ENCODE data around the gene CEACAM16. TPM values are rescaled to one million over a fixed set of nuclear protein-coding genes. Genes with fewer than 3 reads are reported as not detected.
"Not testable (repeated sequence)": the region's sequence is repeated elsewhere in the genome, so short reads cannot be mapped to it uniquely, and the experiment has no call there.

The CEACAM16 gene
- total and polyA plus RNA-seq, 2 donors: not detected

DNA sequence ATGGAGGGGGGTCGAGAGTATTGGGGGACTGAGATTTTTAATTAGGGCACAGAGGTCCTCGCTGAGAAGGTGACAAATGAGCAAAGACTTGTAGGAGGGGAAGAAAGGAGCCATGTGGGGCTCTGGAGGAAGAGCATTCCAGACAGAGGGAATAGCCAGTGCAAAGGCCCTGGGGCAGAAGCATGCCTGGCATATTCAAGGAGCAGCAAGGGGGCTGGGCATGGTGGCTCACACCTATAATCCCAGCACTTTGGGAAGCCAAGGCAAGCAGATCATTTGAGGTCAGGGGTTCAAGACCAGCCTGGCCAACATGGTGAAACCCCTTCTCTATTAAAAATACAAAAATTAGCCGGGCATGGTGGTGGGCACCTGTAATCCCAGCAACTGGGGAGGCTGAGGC, 14.6 kb upstream of the CEACAM16 start:
- not testable (repeated sequence) for H3K4me3 ChIP-seq (ENCODE audit: low read depth, low read length); H3K27ac ChIP-seq (ENCODE audit: low read depth); H3K36me3 ChIP-seq (ENCODE audit: insufficient read depth); H3K4me1 ChIP-seq (ENCODE audit: insufficient read depth); DNase-seq (ENCODE audit: extremely low spot score)
- WGBS: 95% methylated on average over 3 of the region's 3 CpGs

DNA sequence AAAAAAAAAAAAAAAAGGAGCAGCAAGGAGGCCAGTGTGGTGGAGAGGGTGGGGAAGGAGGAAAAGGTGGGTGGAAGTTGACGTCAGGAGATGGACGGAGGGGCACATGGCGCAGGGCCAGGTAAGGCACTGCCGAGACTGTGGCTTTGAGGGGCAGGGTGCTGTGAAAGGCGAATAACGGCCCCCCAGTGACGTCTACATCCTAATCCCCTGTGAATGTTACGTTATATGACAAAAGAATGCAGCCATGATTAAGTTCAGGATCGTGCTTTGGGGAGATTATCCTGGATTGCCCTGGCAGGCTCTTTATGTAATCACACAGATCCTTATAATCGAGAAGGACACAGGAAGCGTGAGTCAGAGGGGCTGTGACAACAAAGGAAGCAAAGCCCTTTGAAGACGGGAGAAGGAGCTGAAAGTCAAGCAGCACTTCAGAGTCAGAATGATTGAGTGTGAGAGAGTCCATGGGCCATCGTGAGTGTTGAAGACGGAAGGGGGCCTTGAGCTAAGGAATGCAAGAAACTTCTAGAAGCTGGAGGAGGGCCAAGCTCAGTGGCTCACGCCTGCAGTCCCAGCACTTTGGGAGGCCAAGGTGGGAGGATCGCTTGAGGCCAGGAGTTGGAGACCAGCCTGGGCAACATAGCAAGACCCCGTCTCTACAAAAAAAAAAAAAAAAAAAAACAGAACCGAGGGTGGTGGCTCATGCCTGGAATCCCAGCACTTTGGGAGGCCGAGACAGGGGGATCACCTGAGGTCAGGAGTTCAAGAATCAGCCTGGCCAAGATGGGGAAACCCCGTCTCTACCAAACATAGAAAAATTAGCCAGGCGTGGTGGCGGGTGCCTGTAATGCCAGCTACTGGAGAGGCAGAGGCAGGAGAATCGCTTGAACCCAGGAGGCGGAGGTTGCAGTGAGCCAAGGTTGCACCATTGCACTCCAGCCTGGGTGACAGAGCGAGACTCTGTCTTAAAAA, 13.8 kb upstream of the CEACAM16 start:
- no peak overlapping the region for H3K4me3 ChIP-seq (ENCODE audit: low read depth, low read length)
- DNase-seq (ENCODE audit: extremely low spot score): no peak
- 37% methylated on average over 25 of the region's 25 CpGs for WGBS
- peak overlapping the region; percentile 51 for H3K27ac ChIP-seq (ENCODE audit: low read depth)
- H3K36me3 ChIP-seq (ENCODE audit: insufficient read depth): no peaks in the 10 kb centered on the region
- no peaks in the 10 kb centered on the region for H3K4me1 ChIP-seq (ENCODE audit: insufficient read depth)

DNA sequence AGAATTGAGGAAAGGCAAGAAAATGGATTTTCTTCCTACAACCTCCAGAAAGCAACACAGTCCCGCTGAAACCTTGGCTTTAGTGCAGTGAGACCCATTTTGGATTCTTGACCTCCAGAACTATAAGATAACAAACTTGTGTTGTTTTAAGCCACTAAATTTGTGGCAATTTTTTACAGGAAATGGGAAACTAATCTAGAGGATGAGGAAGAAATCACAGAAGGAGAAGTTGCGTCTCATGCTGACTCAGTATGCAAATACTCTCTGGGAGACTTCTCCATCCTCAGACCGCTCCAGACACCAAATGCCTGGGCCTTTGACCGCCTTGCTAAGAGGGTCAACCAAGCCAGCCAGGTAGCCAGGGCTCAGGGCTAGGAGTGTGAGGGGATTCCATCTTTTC, 13.1 kb upstream of the CEACAM16 start:
- WGBS: 77% methylated on average over 4 of the region's 4 CpGs
- no peak for DNase-seq (ENCODE audit: extremely low spot score)
- Histone ChIP-seq H3K4me1 (ENCODE audit: insufficient read depth) (no peaks in the 10 kb centered on the region), H3K36me3 (ENCODE audit: insufficient read depth) (no peaks in the 10 kb centered on the region), H3K4me3 (ENCODE audit: low read depth, low read length) (no peak overlapping the region), H3K27ac (ENCODE audit: low read depth) (no peak overlapping the region)

DNA sequence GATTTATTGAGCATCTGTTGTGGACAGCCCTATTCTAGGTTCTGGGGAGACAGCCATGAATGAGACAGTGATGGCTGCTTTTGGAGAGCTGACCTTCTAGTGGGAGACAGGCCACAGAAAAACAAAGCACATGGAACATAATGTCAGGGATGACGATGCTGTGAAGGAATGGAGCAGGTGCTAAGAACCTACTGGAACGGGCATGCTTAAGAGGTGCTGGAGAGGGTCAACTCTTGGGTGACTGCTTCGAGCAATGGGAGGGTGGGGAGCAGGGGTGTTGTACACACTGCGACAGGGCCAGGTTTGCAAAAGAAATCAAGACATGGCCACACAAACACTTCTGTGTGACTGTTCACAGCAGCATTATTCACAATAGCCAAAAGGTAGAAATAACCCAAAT, 12.1 kb upstream of the CEACAM16 start:
- no peaks in the 10 kb centered on the region for H3K36me3 ChIP-seq (ENCODE audit: insufficient read depth)
- H3K27ac ChIP-seq (ENCODE audit: low read depth): no peak overlapping the region
- H3K4me3 ChIP-seq (ENCODE audit: low read depth, low read length): no peak overlapping the region
- 76% methylated on average over 4 of the region's 4 CpGs for WGBS
- H3K4me1 ChIP-seq (ENCODE audit: insufficient read depth): no peaks in the 10 kb centered on the region
- no peak for DNase-seq (ENCODE audit: extremely low spot score)

- Histone ChIP-seq H3K4me3 (ENCODE audit: low read depth, low read length) (no peak overlapping the region), H3K36me3 (ENCODE audit: insufficient read depth) (no peaks in the 10 kb centered on the region), H3K4me1 (ENCODE audit: insufficient read depth) (no peaks in the 10 kb centered on the region), H3K27ac (ENCODE audit: low read depth) (no peak overlapping the region)
- no peak for DNase-seq (ENCODE audit: extremely low spot score)
- WGBS: 91% methylated on average over 7 of the region's 7 CpGs
These were observed 11.1 kb upstream of the CEACAM16 start for GRCh38 chr19:44687888-44688287.

GRCh38 chr19:44689290-44690130, 9.4 kb upstream of the CEACAM16 start:
- Histone ChIP-seq H3K4me1 (ENCODE audit: insufficient read depth) (no peaks in the 10 kb centered on the region), H3K27ac (ENCODE audit: low read depth) (no peak overlapping the region), H3K36me3 (ENCODE audit: insufficient read depth) (no peaks in the 10 kb centered on the region), H3K4me3 (ENCODE audit: low read depth, low read length) (no peak overlapping the region)
- DNase-seq (ENCODE audit: extremely low spot score): no peak
- WGBS: 41% methylated on average over 11 of the region's 11 CpGs

- H3K4me1 ChIP-seq (ENCODE audit: insufficient read depth): no peaks in the 10 kb centered on the region
- no peak for DNase-seq (ENCODE audit: extremely low spot score)
- 86% methylated on average over 3 of the region's 3 CpGs for WGBS
- H3K36me3 ChIP-seq (ENCODE audit: insufficient read depth): no peaks in the 10 kb centered on the region
- no peak overlapping the region for H3K27ac ChIP-seq (ENCODE audit: low read depth)
- no peak overlapping the region for H3K4me3 ChIP-seq (ENCODE audit: low read depth, low read length)
These were observed 8.9 kb upstream of the CEACAM16 start for GRCh38 chr19:44690131-44690440.

- H3K4me3 ChIP-seq (ENCODE audit: low read depth, low read length): no peak overlapping the region
These were observed 6.6 kb upstream of the CEACAM16 start for GRCh38 chr19:44692379-44692721.

DNA sequence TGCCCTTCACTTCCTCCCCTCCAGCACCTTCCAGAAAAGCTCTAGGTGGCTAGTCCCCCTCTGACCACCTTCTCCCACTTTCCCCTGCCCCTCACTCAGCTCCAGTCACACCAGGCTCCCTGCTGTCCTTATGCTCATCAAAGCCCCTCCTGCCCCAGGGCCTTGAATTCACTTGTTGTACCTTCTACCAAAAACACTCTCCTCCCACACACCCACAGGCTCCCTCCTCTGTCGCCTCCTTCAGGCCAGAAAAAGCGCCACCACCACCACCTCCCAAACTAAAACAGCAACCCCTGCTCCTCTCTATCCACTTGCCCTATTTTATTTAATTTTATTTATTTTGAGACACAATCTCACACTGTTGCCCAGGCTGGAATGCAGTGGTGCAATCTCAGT, 4.8 kb upstream of the CEACAM16 start:
- H3K4me1 ChIP-seq (ENCODE audit: insufficient read depth): no peaks in the 10 kb centered on the region
- H3K36me3 ChIP-seq (ENCODE audit: insufficient read depth): no peaks in the 10 kb centered on the region
- H3K27ac ChIP-seq (ENCODE audit: low read depth): no peak overlapping the region
- WGBS: 75% methylated on average over 2 of the region's 2 CpGs
- no peak for DNase-seq (ENCODE audit: extremely low spot score)
- H3K4me3 ChIP-seq (ENCODE audit: low read depth, low read length): no peak overlapping the region

More at GRCh38 chr19:44692379-44692721, 6.6 kb upstream of the CEACAM16 start:
- Histone ChIP-seq H3K27ac (ENCODE audit: low read depth) (no peak overlapping the region), H3K36me3 (ENCODE audit: insufficient read depth) (no peaks in the 10 kb centered on the region), H3K4me1 (ENCODE audit: insufficient read depth) (no peaks in the 10 kb centered on the region)
- 64% methylated on average over 5 of the region's 5 CpGs for WGBS
- no peak for DNase-seq (ENCODE audit: extremely low spot score)

DNA sequence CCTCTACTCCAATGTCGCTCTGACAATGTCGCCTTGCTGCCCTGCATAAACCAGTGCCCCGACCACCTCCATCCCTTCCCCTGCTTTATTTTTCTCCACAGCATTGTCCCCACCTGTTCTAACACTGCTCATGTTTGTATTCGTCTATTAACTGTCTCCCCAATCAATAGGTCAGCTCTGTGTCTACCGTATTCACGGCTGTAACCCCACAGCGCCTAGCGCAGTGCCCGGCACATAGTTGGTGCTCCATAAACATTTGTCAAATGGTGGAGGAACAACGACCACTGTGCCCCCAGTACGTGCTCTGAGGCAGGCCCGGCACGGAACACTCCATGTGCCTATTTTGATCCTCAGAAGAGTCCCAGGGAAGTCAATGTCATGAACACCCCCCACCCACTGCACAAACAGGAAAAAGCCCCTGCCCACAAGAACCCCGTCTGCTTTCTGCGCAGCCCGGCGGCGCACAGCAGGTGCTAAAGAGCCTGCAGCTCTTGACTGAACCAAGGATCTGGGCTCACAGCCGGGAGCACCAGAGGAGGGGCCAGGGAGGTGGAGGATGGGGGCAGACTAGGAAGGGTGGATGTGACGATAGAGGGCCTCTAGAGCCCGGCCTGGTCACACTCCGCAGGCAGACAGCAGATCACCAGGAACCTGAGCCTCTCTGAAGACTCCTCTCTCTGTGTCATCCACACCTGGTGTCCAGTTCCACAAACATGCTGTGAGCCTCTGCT, 1.8 kb upstream of the CEACAM16 start:
- Histone ChIP-seq H3K4me3 (ENCODE audit: low read depth, low read length) (no peak overlapping the region), H3K4me1 (ENCODE audit: insufficient read depth) (no peaks in the 10 kb centered on the region), H3K36me3 (ENCODE audit: insufficient read depth) (no peaks in the 10 kb centered on the region), H3K27ac (ENCODE audit: low read depth) (no peak overlapping the region)
- DNase-seq (ENCODE audit: extremely low spot score): no peak
- 59% methylated on average over 22 of the region's 22 CpGs for WGBS

- DNase-seq (ENCODE audit: extremely low spot score): no peak
- Histone ChIP-seq H3K4me3 (ENCODE audit: low read depth, low read length) (no peak overlapping the region), H3K27ac (ENCODE audit: low read depth) (no peak overlapping the region), H3K4me1 (ENCODE audit: insufficient read depth) (no peaks in the 10 kb centered on the region), H3K36me3 (ENCODE audit: insufficient read depth) (no peaks in the 10 kb centered on the region)
- WGBS: 80% methylated on average over 4 of the region's 4 CpGs
These were observed 1.3 kb upstream of the CEACAM16 start for GRCh38 chr19:44697670-44698034.

DNA sequence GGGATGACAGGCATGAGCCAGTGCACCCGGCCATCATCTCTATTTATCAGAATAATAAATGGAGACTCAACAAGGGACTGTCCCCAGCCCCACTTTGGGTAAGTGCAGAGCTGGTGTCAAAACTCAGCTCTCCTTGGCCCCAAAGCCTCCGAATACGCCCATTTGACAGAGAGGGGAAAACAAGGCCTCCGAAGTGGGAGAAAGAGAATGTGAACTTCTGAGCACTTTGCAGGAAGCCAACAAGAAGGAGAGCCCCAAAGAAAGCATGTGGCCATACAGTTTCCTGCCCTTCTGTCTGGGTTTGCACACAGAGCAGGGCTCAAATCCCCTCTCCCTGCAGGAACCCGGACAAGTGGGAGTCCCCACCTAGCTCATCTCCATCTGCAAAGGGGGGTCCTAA, 1.6 kb downstream of the CEACAM16 start:
- no peaks in the 10 kb centered on the region for H3K4me1 ChIP-seq (ENCODE audit: insufficient read depth)
- H3K36me3 ChIP-seq (ENCODE audit: insufficient read depth): no peaks in the 10 kb centered on the region
- WGBS: 86% methylated on average over 5 of the region's 5 CpGs
- H3K27ac ChIP-seq (ENCODE audit: low read depth): no peak overlapping the region
- no peak for DNase-seq (ENCODE audit: extremely low spot score)
- H3K4me3 ChIP-seq (ENCODE audit: low read depth, low read length): no peak overlapping the region

DNA sequence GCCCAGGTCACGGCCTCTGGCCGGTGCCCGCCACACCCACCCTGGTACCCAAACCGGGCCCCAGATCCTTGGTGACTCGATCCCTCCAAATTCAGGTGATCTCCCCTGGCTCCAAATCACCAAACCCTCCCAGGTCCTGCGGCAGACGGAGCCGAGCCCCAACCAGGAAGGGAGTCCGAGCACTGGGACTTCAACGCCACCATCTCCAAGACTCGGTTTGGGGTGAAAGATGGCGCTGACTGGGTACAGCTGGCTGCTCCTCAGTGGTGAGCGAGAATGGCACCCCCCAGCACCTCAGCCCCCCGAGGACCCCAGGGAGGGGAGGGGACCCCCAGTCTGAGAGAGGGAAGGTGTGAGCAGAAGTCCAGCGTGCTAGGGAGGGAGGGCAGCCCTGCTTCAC, 2.3 kb downstream of the CEACAM16 start:
- Histone ChIP-seq H3K4me1 (ENCODE audit: insufficient read depth) (no peaks in the 10 kb centered on the region), H3K4me3 (ENCODE audit: low read depth, low read length) (no peak overlapping the region), H3K27ac (ENCODE audit: low read depth) (no peak overlapping the region), H3K36me3 (ENCODE audit: insufficient read depth) (no peaks in the 10 kb centered on the region)
- 84% methylated on average over 15 of the region's 15 CpGs for WGBS
- DNase-seq (ENCODE audit: extremely low spot score): no peak

Measured in urinary bladder (tissue), 4 donors.